Measurements from ENCODE around the gene IRX4.

The IRX4 gene

DNA sequence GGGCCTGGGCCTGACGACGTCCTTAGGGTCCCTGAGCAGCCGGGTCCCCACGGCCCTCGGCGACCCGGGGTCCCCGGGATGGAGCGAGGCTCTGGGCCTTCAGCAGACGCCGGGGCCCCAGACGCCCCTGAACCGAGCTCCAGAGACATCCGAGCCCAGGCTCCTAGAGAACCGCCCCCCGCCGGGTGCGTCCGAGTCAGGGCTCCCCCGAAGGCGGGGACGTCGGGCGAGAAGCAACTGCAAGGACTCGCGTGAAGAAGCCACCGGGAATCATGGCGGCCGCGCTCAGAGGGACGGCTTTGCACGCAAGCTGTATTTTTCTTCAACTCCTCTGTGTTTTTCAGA lies 25.5 kb downstream of the IRX4 start:
- no peak overlapping the region for H3K4me3 Mint-ChIP-seq
- no peaks in the 10 kb centered on the region for H3K36me3 Mint-ChIP-seq (ENCODE audit: low read depth)
- H3K27ac Mint-ChIP-seq = no peak overlapping the region
- H3K9me3 Mint-ChIP-seq = no peaks in the 10 kb centered on the region
- peaks cover 41% of the 10 kb centered on the region for H3K27me3 Mint-ChIP-seq (ENCODE audit: low read depth)
- TF ChIP-seq CTCF (IDR thresholded peaks at IDR 0.05; ENCODE audit: unreplicated experiment in 3 of 3) = no peak
- H3K4me1 Mint-ChIP-seq = no peaks in the 10 kb centered on the region

DNA sequence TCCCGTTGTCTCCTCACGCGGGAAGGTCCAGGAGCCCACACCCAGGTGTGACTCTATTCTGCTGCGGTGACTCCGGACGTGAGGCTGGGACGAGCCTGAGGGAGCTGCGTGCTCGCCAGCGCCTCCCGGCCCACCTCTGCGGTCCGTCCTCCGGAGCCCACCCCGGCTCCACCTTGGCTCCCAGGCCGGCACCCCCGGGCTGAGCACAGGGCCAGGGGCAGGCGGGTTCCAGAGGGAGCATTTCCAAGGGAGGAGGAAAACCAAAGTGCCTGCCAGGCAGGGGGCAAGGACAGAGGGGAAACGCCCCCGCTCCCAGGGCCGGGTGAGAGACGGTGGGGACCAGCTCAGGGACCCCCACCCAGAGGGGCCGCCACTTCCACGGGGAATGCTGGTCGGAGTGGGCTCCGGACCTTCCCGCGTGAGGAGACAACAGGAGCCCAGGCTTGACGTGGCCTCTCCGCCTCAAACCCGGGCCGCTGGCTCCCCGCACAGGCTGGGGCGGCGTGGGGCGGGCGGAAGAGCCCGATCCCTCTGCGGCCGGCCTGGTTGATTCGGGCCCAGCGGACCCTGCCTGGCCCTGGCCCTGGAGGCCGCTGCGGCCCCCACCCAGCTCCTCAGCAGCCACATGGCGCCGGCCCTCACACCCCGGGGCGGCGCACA lies 26.0 kb downstream of the IRX4 start:
- no peaks in the 10 kb centered on the region for H3K4me1 Mint-ChIP-seq

GRCh38 chr5:1855596-1855995 lies 27.1 kb downstream of the IRX4 start:
- no peaks in the 10 kb centered on the region for H3K36me3 Mint-ChIP-seq (ENCODE audit: low read depth)
- H3K4me1 Mint-ChIP-seq = no peaks in the 10 kb centered on the region
- TF ChIP-seq CTCF (IDR thresholded peaks at IDR 0.05; ENCODE audit: unreplicated experiment in 3 of 3) = no peak
- peaks cover 52% of the 10 kb centered on the region for H3K27me3 Mint-ChIP-seq (ENCODE audit: low read depth)
- H3K27ac Mint-ChIP-seq = no peak overlapping the region
- no peaks in the 10 kb centered on the region for H3K9me3 Mint-ChIP-seq
- no peak overlapping the region for H3K4me3 Mint-ChIP-seq

More for the DNA sequence above, 26.0 kb downstream of the IRX4 start:
- no peak for TF ChIP-seq CTCF (IDR thresholded peaks at IDR 0.05; ENCODE audit: unreplicated experiment in 3 of 3)
- H3K9me3 Mint-ChIP-seq = no peaks in the 10 kb centered on the region
- H3K27me3 Mint-ChIP-seq (ENCODE audit: low read depth) = peaks cover 43% of the 10 kb centered on the region
- H3K36me3 Mint-ChIP-seq (ENCODE audit: low read depth) = no peaks in the 10 kb centered on the region
- H3K27ac Mint-ChIP-seq = no peak overlapping the region
- no peak overlapping the region for H3K4me3 Mint-ChIP-seq

DNA sequence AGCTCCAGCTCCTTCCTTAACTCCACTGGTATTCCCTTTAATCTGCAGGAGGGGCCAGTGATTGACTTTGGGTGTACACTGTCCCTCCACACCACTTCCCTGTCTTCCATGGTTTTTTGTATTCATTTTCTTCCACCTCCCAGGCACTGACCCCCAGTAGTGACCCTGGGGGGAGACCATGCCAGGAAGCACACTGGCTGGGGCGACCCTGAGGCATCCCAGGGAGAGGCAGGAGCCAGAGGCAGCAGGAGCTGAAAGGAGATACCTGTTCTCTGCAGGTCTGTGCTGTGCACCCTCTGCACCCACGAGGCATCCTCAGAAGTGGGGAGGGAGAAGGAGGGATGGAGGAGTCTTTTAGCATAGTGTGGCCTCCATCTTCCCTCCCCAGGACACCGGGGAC lies 27.6 kb downstream of the IRX4 start:
- H3K4me3 Mint-ChIP-seq = no peak overlapping the region
- no peak for TF ChIP-seq CTCF (IDR thresholded peaks at IDR 0.05; ENCODE audit: unreplicated experiment in 3 of 3)
- H3K4me1 Mint-ChIP-seq = no peaks in the 10 kb centered on the region
- H3K27ac Mint-ChIP-seq = no peak overlapping the region
- no peaks in the 10 kb centered on the region for H3K9me3 Mint-ChIP-seq
- H3K27me3 Mint-ChIP-seq (ENCODE audit: low read depth) = peaks cover 57% of the 10 kb centered on the region
- no peaks in the 10 kb centered on the region for H3K36me3 Mint-ChIP-seq (ENCODE audit: low read depth)

DNA sequence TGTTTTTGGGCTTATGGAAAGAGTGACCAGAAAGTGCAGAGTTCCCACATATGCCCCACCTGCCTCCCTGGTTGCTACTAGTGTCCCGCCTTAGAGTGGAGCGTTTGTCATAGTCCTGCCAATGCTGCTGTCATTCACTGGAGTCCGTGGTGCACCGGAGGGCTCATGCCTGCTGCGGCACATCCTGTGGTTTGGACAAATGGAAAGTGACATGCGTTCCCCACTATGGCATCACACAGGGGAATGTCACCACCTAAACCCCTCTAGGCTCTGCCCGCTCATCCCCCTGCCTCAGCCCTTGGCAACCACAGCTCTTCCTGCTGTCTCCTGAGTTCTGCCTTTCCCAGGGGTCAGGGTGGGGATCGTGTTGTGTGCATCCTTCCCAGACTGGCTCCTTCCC lies 29.2 kb downstream of the IRX4 start:
- TF ChIP-seq CTCF (IDR thresholded peaks at IDR 0.05; ENCODE audit: unreplicated experiment in 3 of 3) = no peak
- H3K27ac Mint-ChIP-seq = no peak overlapping the region
- no peak overlapping the region for H3K4me3 Mint-ChIP-seq
- H3K36me3 Mint-ChIP-seq (ENCODE audit: low read depth) = no peaks in the 10 kb centered on the region
- no peaks in the 10 kb centered on the region for H3K4me1 Mint-ChIP-seq
- peaks cover 72% of the 10 kb centered on the region for H3K27me3 Mint-ChIP-seq (ENCODE audit: low read depth)
- H3K9me3 Mint-ChIP-seq = no peaks in the 10 kb centered on the region

GRCh38 chr5:1852324-1852947 lies 30.3 kb downstream of the IRX4 start:
- Mint-ChIP-seq H3K27me3 (ENCODE audit: low read depth) (peaks cover 83% of the 10 kb centered on the region), H3K36me3 (ENCODE audit: low read depth) (no peaks in the 10 kb centered on the region), H3K27ac (no peak overlapping the region), H3K9me3 (no peaks in the 10 kb centered on the region), H3K4me1 (no peaks in the 10 kb centered on the region), H3K4me3 (no peak overlapping the region)
- TF ChIP-seq CTCF (IDR thresholded peaks at IDR 0.05; ENCODE audit: unreplicated experiment in 3 of 3) = no peak
